ENCODE measurements around the gene NCK1. TPM values are rescaled to one million over a fixed set of nuclear protein-coding genes. Genes with fewer than 3 reads are reported as not detected.

Gene NCK1
- total and polyA plus RNA-seq, 2 of the 13 experiments (the other 11 are each of a cell fraction or from before 2014, with no cell fraction given), result 14.7 to 30.4 TPM

GRCh38 chr3:136949708-136950107 is 87.7 kb downstream of the NCK1 start:
- intact Hi-C loops (cut with micrococcal nuclease; ENCODE audit: unreplicated experiment), result loop anchor here (1.0 to 5.0 kb wide), 2 partner anchors 65 to 87 kb away; partner anchors contain the start of gene NCK1
- TF ChIP-seq CTCF (CRISPR knock-in tag; IDR thresholded peaks at IDR 0.05) (no peak), ZSCAN20 (CRISPR knock-in tag; IDR thresholded peaks at IDR 0.05; ENCODE audit: borderline replicate concordance) (no peak), ZNF350 (CRISPR knock-in tag; IDR thresholded peaks at IDR 0.05; ENCODE audit: borderline replicate concordance, low read depth) (no peak), PAF1 (CRISPR knock-in tag; IDR thresholded peaks at IDR 0.05) (no peak), ZNF230 (CRISPR knock-in tag; IDR thresholded peaks at IDR 0.05) (no peak), ZNF644 (CRISPR knock-in tag; IDR thresholded peaks at IDR 0.05; ENCODE audit: low read depth) (no peak), MXD1 (CRISPR knock-in tag; IDR thresholded peaks at IDR 0.05) (no peak), MYC (CRISPR knock-in tag; IDR thresholded peaks at IDR 0.05; ENCODE audit: borderline replicate concordance) (no peak), ZNF674 (CRISPR knock-in tag; IDR thresholded peaks at IDR 0.05; ENCODE audit: low read depth) (no peak)
- CTCF ChIA-PET (ENCODE audit: low intra/inter-chr PET ratio, low total read pairs), result interaction anchor here (1.0 kb wide), 1 partner anchor 64 kb away, joined by 4 read pairs; no protein-coding TSS in a partner anchor
- no peak overlapping the region for H3K27ac ChIP-seq (ENCODE audit: extremely low read length, insufficient read depth, low read length)
- no peaks in the 10 kb centered on the region for H3K79me2 ChIP-seq (ENCODE audit: insufficient read depth, low read length)
- ATAC-seq, result no peak
- H2AFZ ChIP-seq (ENCODE audit: low read length), result no peak overlapping the region
- no peak for DNase-seq (ENCODE audit: low spot score)
- H3K4me3 ChIP-seq (replicated peaks in 1 of 3; ENCODE audit: insufficient read depth in 1 of 3, low read depth in 2 of 3, low read length in 3 of 3), result no peak overlapping the region
- H3K36me3 ChIP-seq (replicated peaks in 1 of 2; ENCODE audit: control insufficient read depth in 1 of 2, insufficient read depth in 2 of 2, low read length in 2 of 2), result peaks cover 4 to 8% of the 10 kb centered on the region in 2 experiments; a peak in 3 of 5 replicates
- no TSS peak for BruUV-seq (replicated peaks)
- POLR2A ChIA-PET, result no interaction called here
- no peak overlapping the region for H3K4me2 ChIP-seq (ENCODE audit: low read depth, low read length)
- H3K27me3 ChIP-seq (ENCODE audit: control insufficient read depth in 1 of 2, insufficient read depth in 2 of 2, low read length in 2 of 2), result no peaks in the 10 kb centered on the region; a peak in 1 of 5 replicates
- no peaks in the 10 kb centered on the region for H4K20me1 ChIP-seq (ENCODE audit: insufficient read depth, low read length)
- H3K4me1 ChIP-seq (ENCODE audit: insufficient read depth, low read length), result peaks cover 25% of the 10 kb centered on the region
- WGBS (ENCODE audit: low lambda C conversion rate), result 94% methylated on average over 2 of the region's 2 CpGs
- no peak overlapping the region for H3K9ac ChIP-seq (ENCODE audit: insufficient read depth, low read depth, low read length)
- FAIRE-seq, result no peak
- in situ Hi-C loops (cut with HindIII; ENCODE audit: extremely low pct_ligation_motif_present, low pct_unique_long_range_greater_than_20kb), result no loop called here
- H3K9me3 ChIP-seq (ENCODE audit: low read length), result no peaks in the 10 kb centered on the region
